ENCODE data around the gene INHBE. TPM values are rescaled to one million over a fixed set of nuclear protein-coding genes. Genes with fewer than 3 reads are reported as not detected.

The INHBE gene
- total RNA-seq, 1 experiment from 2014 or later = 0.59 TPM

DNA sequence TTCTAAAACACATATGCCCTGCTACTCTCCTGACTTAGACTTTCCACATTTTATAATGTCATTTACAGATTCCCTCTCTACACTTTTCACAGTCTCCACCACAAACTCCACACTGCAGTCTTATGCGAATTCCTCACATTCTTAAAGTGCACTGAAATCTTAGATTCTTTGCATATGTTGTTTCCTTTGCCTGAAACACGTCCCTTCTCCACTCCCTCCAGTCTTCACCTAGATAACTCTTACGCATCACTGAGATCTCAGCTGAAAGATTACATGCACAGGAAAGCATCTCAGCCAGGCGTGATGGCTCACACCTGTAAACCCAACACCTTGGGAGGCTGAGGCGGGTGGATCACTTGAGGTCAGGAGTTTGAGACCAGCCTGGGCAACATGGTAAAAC is 28.4 kb downstream of the INHBE start:
- POLR2A ChIA-PET = no interaction called here
- Histone ChIP-seq H3K4me3 (ENCODE audit: low read depth in 2 of 2, low read length in 2 of 2) (no peak overlapping the region), H3K27ac (ENCODE audit: low read length) (no peak overlapping the region), H3K9me3 (ENCODE audit: control insufficient read depth, insufficient read depth, low read depth, low read length) (no peaks in the 10 kb centered on the region), H3K27me3 (ENCODE audit: control insufficient read depth, insufficient read depth, low read length) (no peaks in the 10 kb centered on the region), H3K4me1 (ENCODE audit: control insufficient read depth, insufficient read depth, low read length) (no peaks in the 10 kb centered on the region), H3K36me3 (ENCODE audit: control insufficient read depth, insufficient read depth, low read length) (peaks cover 4% of the 10 kb centered on the region; the same call in 1 of the 2 replicates)
- CTCF ChIA-PET = no interaction called here
- DNase-seq (ENCODE audit: low read depth, low spot score) (no peak), ATAC-seq (no peak)
- TF ChIP-seq CTCF (IDR thresholded peaks at IDR 0.05) (no peak), SIN3A (IDR thresholded peaks at IDR 0.05; ENCODE audit: borderline replicate concordance, insufficient read depth, low read depth, low read length) (no peak), TCF7L2 (IDR thresholded peaks at IDR 0.05; ENCODE audit: low read depth, low read length) (no peak), POLR2AphosphoS5 (IDR thresholded peaks at IDR 0.05; ENCODE audit: low read depth, low read length) (no peak)
- TF ChIP-seq, protein P1, sequence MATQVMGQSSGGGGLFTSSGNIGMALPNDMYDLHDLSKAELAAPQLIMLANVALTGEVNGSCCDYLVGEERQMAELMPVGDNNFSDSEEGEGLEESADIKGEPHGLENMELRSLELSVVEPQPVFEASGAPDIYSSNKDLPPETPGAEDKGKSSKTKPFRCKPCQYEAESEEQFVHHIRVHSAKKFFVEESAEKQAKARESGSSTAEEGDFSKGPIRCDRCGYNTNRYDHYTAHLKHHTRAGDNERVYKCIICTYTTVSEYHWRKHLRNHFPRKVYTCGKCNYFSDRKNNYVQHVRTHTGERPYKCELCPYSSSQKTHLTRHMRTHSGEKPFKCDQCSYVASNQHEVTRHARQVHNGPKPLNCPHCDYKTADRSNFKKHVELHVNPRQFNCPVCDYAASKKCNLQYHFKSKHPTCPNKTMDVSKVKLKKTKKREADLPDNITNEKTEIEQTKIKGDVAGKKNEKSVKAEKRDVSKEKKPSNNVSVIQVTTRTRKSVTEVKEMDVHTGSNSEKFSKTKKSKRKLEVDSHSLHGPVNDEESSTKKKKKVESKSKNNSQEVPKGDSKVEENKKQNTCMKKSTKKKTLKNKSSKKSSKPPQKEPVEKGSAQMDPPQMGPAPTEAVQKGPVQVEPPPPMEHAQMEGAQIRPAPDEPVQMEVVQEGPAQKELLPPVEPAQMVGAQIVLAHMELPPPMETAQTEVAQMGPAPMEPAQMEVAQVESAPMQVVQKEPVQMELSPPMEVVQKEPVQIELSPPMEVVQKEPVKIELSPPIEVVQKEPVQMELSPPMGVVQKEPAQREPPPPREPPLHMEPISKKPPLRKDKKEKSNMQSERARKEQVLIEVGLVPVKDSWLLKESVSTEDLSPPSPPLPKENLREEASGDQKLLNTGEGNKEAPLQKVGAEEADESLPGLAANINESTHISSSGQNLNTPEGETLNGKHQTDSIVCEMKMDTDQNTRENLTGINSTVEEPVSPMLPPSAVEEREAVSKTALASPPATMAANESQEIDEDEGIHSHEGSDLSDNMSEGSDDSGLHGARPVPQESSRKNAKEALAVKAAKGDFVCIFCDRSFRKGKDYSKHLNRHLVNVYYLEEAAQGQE (IDR thresholded peaks at IDR 0.05; ENCODE audit: insufficient read depth in 1 of 2, low read depth in 2 of 2, low read length in 1 of 2) = no peak
- intact Hi-C loops (cut with micrococcal nuclease; ENCODE audit: unreplicated experiment) (no loop called here), in situ Hi-C loops (cut with HindIII; ENCODE audit: low pct_unique_long_range_greater_than_20kb, low sequenced_read_pairs) (no loop called here)
- no TSS peak for BruUV-seq (replicated peaks)

DNA sequence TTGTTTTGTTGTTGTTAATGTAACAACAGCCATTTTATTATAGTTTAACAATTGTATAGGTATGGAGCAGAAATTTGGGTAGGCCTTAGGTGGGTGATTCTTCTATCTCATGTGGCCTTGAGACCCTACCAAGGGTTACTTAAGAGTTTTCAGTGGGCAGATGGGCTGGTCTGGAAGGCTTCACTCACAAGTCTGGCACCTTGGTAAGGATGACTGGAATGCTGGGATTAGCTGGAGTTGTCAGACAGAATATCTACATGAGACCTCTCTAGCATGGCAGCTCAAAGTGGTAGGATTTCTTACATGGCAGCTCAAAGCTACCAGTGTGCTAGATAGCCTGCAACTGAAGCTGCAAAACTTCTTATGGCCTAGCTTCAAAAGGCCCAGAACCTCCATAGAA is 30.6 kb downstream of the INHBE start:
- Histone ChIP-seq H3K4me1 (ENCODE audit: control insufficient read depth, insufficient read depth, low read length) (peaks cover 12% of the 10 kb centered on the region; the same call in 1 of the 2 replicates), H3K27me3 (ENCODE audit: control insufficient read depth, insufficient read depth, low read length) (no peaks in the 10 kb centered on the region), H3K27ac (ENCODE audit: low read length) (no peak overlapping the region), H3K9me3 (ENCODE audit: control insufficient read depth, insufficient read depth, low read depth, low read length) (no peaks in the 10 kb centered on the region), H3K4me3 (ENCODE audit: low read depth in 2 of 2, low read length in 2 of 2) (no peak overlapping the region), H3K36me3 (ENCODE audit: control insufficient read depth, insufficient read depth, low read length) (peaks cover 12% of the 10 kb centered on the region; the same call in 1 of the 2 replicates)
- intact Hi-C loops (cut with micrococcal nuclease; ENCODE audit: unreplicated experiment) (no loop called here), in situ Hi-C loops (cut with HindIII; ENCODE audit: low pct_unique_long_range_greater_than_20kb, low sequenced_read_pairs) (no loop called here)
- POLR2A ChIA-PET = no interaction called here
- BruUV-seq (replicated peaks) = no TSS peak
- ATAC-seq = no peak
- no peak for DNase-seq (ENCODE audit: low read depth, low spot score)
- CTCF ChIA-PET = interaction anchor here (0.7 kb wide), 1 partner anchor 8 kb away, joined by 4 read pairs; no protein-coding TSS in a partner anchor
- TF ChIP-seq SIN3A (IDR thresholded peaks at IDR 0.05; ENCODE audit: borderline replicate concordance, insufficient read depth, low read depth, low read length) = no peak
- TF ChIP-seq TCF7L2 (IDR thresholded peaks at IDR 0.05; ENCODE audit: low read depth, low read length) = no peak
- TF ChIP-seq CTCF (IDR thresholded peaks at IDR 0.05) = no peak

All from Panc1 (cell line).